ENCODE results near the gene ATXN1. TPM values are rescaled to one million over a fixed set of nuclear protein-coding genes. Genes with fewer than 3 reads are reported as not detected.

The ATXN1 gene
- polyA plus RNA-seq, 4 donors: 4.6 to 16.5 (median 5.9) TPM

DNA sequence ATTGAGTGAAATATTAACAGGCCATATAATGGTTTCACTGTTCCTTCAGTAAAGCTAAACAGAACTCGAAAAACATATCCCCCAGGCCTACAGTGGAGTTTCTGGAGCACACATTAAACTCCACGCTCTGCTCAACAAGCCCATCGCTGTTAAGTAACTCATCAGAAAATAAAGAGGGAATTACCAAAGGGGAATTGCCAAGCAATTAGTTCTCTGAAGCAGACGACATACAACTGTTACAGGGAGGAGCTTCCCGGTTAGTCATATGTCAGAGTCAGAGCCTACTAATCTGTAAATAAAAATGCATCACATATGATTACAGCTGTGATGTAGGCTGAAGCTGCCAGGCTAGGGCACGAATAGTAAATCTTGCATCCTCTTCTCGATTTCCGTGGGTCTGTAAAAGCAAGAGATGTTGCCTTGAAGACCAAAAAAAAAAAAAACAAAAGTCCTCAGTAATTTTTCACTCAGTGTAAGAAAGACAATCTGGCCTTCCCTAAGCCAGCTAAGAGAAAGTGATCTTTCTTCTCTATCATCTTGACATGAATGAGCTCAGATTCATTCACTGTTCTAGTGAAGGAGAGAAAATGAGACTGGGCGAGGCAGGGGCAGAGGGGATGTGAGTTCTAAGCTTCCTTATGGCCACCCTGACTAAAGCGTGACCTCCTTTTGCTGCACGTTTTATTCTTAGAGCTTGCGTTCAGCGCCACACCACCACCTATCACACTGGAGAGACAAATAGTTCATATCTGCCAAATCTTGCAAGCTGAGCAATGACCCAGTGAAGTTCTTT is 13.8 kb downstream of the ATXN1 start:
- peak; percentile 73 to 77 for DNase-seq

DNA sequence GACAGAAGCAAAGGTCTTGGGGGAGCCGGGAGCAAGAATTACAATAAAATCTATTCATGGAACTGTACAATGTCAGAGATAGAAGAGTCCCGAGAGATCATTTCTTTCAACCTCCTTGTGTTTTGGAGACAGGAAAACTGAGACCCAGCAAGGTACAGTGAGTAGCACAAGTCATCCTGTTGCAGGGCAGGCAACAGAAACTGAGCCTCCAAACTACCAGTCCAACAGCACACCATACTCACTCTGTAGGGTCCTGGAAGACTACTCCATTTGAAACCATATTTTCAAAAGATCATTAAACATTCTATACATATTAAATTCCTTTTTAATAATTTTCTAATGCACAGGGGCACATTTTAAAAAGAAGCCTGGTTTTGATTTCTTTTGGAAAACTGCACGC is 14.4 kb downstream of the ATXN1 start:
- WGBS, 3 donors: 36 to 59% (median 47%) methylated on average over 3 of the region's 3 CpGs
- Histone ChIP-seq H3K9me3 (ENCODE audit: control insufficient read depth in 2 of 2, insufficient read depth in 1 of 2, low read depth in 1 of 2, low read length in 1 of 2) (no peaks in the 10 kb centered on the region), H3K4me3 (ENCODE audit: low read depth in 1 of 3, low read length in 3 of 3) (no peak overlapping the region), H3K27me3 (ENCODE audit: control insufficient read depth in 3 of 3, insufficient read depth in 3 of 3, low read length in 3 of 3) (no peaks in the 10 kb centered on the region), H3K4me1 (ENCODE audit: control insufficient read depth in 3 of 3, insufficient read depth in 2 of 3, low read depth in 1 of 3, low read length in 2 of 3) (peaks cover 3 to 40% (median 18%) of the 10 kb centered on the region in 3 donors), H3K27ac (ENCODE audit: low read depth in 1 of 3, low read length in 2 of 3) (peak overlapping the region in 1 of 3 donors; percentile 88), H3K36me3 (ENCODE audit: control insufficient read depth in 3 of 3, insufficient read depth in 2 of 3, low read depth in 1 of 3, low read length in 3 of 3) (peaks cover 0 to 20% (median 0%) of the 10 kb centered on the region in 3 donors)
- FAIRE-seq: no peak
- DNase-seq: no peak

More for the DNA sequence above, 13.8 kb downstream of the ATXN1 start:
- no peaks in the 10 kb centered on the region for H3K9me3 ChIP-seq (ENCODE audit: control insufficient read depth in 2 of 2, insufficient read depth in 1 of 2, low read depth in 1 of 2, low read length in 1 of 2)
- peaks cover 5 to 45% (median 20%) of the 10 kb centered on the region in 3 donors for H3K4me1 ChIP-seq (ENCODE audit: control insufficient read depth in 3 of 3, insufficient read depth in 2 of 3, low read depth in 1 of 3, low read length in 2 of 3)
- 21 to 39% (median 27%) methylated on average over 13 of the region's 13 CpGs for WGBS, 3 donors
- FAIRE-seq: no peak
- no peaks in the 10 kb centered on the region for H3K27me3 ChIP-seq (ENCODE audit: control insufficient read depth in 3 of 3, insufficient read depth in 3 of 3, low read length in 3 of 3)
- H3K4me3 ChIP-seq (ENCODE audit: low read depth in 1 of 3, low read length in 3 of 3): no peak overlapping the region
- peaks cover 0 to 17% (median 0%) of the 10 kb centered on the region in 3 donors for H3K36me3 ChIP-seq (ENCODE audit: control insufficient read depth in 3 of 3, insufficient read depth in 2 of 3, low read depth in 1 of 3, low read length in 3 of 3)
- H3K27ac ChIP-seq (ENCODE audit: low read depth in 1 of 3, low read length in 2 of 3): peak overlapping the region in 2 of 3 donors; percentile 71 to 88

DNA sequence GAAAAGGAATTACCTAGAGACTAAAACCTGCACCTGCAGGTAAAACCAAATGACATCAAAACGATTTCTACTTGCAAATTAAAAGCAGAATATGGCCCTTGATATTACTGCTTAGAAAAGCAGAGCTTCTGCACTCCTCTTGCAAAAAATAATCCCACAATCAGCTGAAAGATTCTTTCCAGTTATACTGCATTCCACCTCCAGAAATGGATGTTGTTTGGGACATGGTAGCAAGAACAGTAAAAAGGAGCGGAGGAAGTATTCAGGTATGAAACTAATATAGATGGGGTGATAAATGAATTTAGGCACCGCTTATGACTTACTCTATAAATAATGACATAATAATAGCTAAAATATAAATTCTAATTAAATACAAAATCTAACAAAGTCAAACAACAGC is 14.9 kb downstream of the ATXN1 start:
- FAIRE-seq: no peak
- H3K4me1 ChIP-seq (ENCODE audit: control insufficient read depth in 3 of 3, insufficient read depth in 2 of 3, low read depth in 1 of 3, low read length in 2 of 3): peaks cover 3 to 38% (median 15%) of the 10 kb centered on the region in 3 donors
- no peak for DNase-seq
- 61 to 68% (median 67%) methylated on average over 3 of the region's 3 CpGs for WGBS, 3 donors
- H3K27me3 ChIP-seq (ENCODE audit: control insufficient read depth in 3 of 3, insufficient read depth in 3 of 3, low read length in 3 of 3): no peaks in the 10 kb centered on the region
- no peak overlapping the region for H3K4me3 ChIP-seq (ENCODE audit: low read depth in 1 of 3, low read length in 3 of 3)
- peak overlapping the region in 1 of 3 donors; percentile 88 for H3K27ac ChIP-seq (ENCODE audit: low read depth in 1 of 3, low read length in 2 of 3)
- H3K36me3 ChIP-seq (ENCODE audit: control insufficient read depth in 3 of 3, insufficient read depth in 2 of 3, low read depth in 1 of 3, low read length in 3 of 3): peaks cover 0 to 20% (median 1%) of the 10 kb centered on the region in 3 donors
- no peaks in the 10 kb centered on the region for H3K9me3 ChIP-seq (ENCODE audit: control insufficient read depth in 2 of 2, insufficient read depth in 1 of 2, low read depth in 1 of 2, low read length in 1 of 2)

DNA sequence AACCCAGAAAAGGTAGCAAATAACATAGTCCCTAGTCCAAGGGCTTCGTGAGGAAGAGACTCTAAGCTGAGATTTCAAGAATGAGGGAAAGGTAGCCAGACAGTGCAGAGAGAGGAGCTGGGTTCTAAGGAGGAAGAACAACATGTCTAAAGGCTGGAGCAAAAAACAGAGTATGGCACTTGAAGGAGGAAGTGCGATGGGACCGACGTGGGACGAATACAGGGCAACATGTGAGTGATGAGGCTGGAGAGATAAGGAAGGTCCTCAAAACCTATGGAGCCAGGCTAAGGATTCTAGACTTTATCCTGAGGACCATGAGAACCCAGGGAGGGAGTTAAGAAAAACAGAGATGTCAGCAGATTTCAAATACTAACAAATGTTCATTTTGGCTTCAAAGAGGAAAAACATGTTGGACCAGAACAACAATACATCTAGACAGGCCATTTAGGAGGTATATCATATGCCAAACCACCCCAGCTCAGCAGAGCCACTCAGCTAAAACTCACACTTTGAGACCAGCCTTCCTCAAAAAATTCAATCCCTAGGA is 17.5 kb downstream of the ATXN1 start:
- H3K27ac ChIP-seq (ENCODE audit: low read depth in 1 of 3, low read length in 2 of 3): no peak overlapping the region
- peaks cover 3 to 35% (median 11%) of the 10 kb centered on the region in 3 donors for H3K4me1 ChIP-seq (ENCODE audit: control insufficient read depth in 3 of 3, insufficient read depth in 2 of 3, low read depth in 1 of 3, low read length in 2 of 3)
- no peak for FAIRE-seq
- H3K9me3 ChIP-seq (ENCODE audit: control insufficient read depth in 2 of 2, insufficient read depth in 1 of 2, low read depth in 1 of 2, low read length in 1 of 2): no peaks in the 10 kb centered on the region
- H3K36me3 ChIP-seq (ENCODE audit: control insufficient read depth in 3 of 3, insufficient read depth in 2 of 3, low read depth in 1 of 3, low read length in 3 of 3): peaks cover 0 to 18% (median 1%) of the 10 kb centered on the region in 3 donors
- no peak for DNase-seq
- no peaks in the 10 kb centered on the region for H3K27me3 ChIP-seq (ENCODE audit: control insufficient read depth in 3 of 3, insufficient read depth in 3 of 3, low read length in 3 of 3)
- H3K4me3 ChIP-seq (ENCODE audit: low read depth in 1 of 3, low read length in 3 of 3): no peak overlapping the region
- WGBS, 3 donors: 85 to 93% (median 86%) methylated on average over 5 of the region's 5 CpGs

DNA sequence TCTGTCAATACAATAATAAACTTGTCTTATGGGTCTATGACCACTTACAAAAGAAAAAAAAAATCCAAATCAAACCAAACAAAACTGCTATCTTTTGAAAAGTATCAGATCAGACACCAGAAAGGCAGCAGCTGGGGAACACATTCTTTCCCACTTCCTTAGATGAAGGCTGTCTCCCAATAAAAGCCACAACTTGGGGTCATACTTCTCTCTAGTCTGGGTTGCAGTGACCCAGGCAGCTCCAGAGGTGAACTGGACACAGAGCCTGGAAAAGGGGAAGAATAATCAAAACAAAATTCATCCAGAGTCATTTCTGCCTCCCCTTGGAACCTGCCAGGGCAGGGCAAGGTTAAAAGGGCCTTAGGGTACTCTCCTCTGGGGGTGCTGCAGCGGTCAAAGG is 19.1 kb downstream of the ATXN1 start:
- WGBS, 3 donors: 94 to 100% (median 97%) methylated on average over 1 of the region's 1 CpG
- H3K4me1 ChIP-seq (ENCODE audit: control insufficient read depth in 3 of 3, insufficient read depth in 2 of 3, low read depth in 1 of 3, low read length in 2 of 3): peaks cover 0 to 23% (median 7%) of the 10 kb centered on the region in 3 donors

DNA sequence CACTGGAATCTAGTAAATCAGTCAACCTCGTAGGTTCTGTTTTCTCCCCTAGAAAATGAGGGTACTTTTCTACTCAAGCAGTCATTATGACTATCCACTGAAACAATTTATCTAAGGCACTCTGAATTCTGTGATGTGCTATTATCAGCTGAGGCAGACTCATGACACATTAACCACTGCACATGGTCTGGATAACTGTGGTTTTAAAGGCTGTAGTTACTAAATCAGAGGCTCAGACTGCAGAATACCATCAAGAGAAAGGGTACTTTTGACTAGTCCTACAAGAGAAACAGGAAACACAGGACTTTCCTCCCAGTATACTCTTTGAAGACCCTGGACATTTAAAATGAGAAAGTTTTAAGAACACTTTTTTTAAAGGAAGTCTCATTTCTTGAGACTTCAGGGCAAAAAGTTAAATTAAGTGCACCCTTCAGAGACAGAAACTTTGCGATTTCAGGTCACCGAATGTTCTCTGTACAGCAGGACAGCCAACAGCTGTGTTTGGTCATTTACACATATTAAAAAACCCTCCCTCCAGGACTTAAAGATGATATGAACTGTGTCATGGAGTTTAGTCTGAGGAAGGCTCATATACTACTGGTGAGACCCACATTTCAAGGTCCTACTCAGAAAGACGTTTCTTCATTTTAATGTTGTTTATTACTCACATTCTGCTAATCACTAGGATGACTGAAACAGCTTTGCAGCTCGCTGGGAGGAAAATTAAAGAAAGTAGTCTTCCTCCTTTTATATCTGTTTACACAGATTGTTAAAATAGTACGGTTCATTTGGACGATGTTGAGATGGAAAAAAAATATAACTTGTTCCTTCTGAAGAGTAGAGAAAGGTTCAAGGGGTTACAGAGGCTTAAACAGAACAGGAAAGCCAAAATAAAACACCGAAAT is 19.9 kb downstream of the ATXN1 start:
- peaks cover 0 to 16% (median 7%) of the 10 kb centered on the region in 3 donors for H3K4me1 ChIP-seq (ENCODE audit: control insufficient read depth in 3 of 3, insufficient read depth in 2 of 3, low read depth in 1 of 3, low read length in 2 of 3)
- DNase-seq: no peak
- H3K27ac ChIP-seq (ENCODE audit: low read depth in 1 of 3, low read length in 2 of 3): peak overlapping the region in 1 of 3 donors; percentile 24
- 56 to 71% (median 64%) methylated on average over 8 of the region's 8 CpGs for WGBS, 3 donors
- no peak overlapping the region for H3K4me3 ChIP-seq (ENCODE audit: low read depth in 1 of 3, low read length in 3 of 3)
- H3K27me3 ChIP-seq (ENCODE audit: control insufficient read depth in 3 of 3, insufficient read depth in 3 of 3, low read length in 3 of 3): no peaks in the 10 kb centered on the region
- H3K36me3 ChIP-seq (ENCODE audit: control insufficient read depth in 3 of 3, insufficient read depth in 2 of 3, low read depth in 1 of 3, low read length in 3 of 3): peaks cover 0 to 18% (median 3%) of the 10 kb centered on the region in 3 donors
- no peak for FAIRE-seq
- no peaks in the 10 kb centered on the region for H3K9me3 ChIP-seq (ENCODE audit: control insufficient read depth in 2 of 2, insufficient read depth in 1 of 2, low read depth in 1 of 2, low read length in 1 of 2)

More for the DNA sequence above, 19.1 kb downstream of the ATXN1 start:
- Histone ChIP-seq H3K4me3 (ENCODE audit: low read depth in 1 of 3, low read length in 3 of 3) (no peak overlapping the region), H3K36me3 (ENCODE audit: control insufficient read depth in 3 of 3, insufficient read depth in 2 of 3, low read depth in 1 of 3, low read length in 3 of 3) (peaks cover 0 to 18% (median 3%) of the 10 kb centered on the region in 3 donors), H3K27ac (ENCODE audit: low read depth in 1 of 3, low read length in 2 of 3) (no peak overlapping the region), H3K27me3 (ENCODE audit: control insufficient read depth in 3 of 3, insufficient read depth in 3 of 3, low read length in 3 of 3) (no peaks in the 10 kb centered on the region), H3K9me3 (ENCODE audit: control insufficient read depth in 2 of 2, insufficient read depth in 1 of 2, low read depth in 1 of 2, low read length in 1 of 2) (no peaks in the 10 kb centered on the region)
- no peak for DNase-seq
- FAIRE-seq: no peak

DNA sequence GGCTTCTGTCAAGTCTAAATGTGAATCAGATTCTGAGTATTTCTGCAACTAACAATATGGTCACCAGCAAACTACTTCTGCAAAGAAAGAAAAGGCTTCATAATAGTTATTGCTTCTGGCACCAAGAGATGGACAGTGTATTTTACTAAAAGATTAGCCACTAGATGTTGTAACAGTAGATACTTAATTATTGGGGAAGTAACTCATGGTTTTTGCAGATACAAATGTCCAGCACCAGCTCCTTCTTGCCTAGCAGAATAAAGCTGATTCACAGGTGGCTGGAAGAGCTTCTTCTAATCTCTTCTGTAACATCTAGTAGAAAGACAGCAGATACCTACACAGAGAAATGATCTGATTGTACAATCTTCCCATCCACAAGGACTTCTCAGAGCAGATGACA is 21.2 kb downstream of the ATXN1 start:
- DNase-seq (no peak), FAIRE-seq (no peak)
- Histone ChIP-seq H3K36me3 (ENCODE audit: control insufficient read depth in 3 of 3, insufficient read depth in 2 of 3, low read depth in 1 of 3, low read length in 3 of 3) (peaks cover 0 to 18% (median 3%) of the 10 kb centered on the region in 3 donors), H3K4me1 (ENCODE audit: control insufficient read depth in 3 of 3, insufficient read depth in 2 of 3, low read depth in 1 of 3, low read length in 2 of 3) (peaks cover 0 to 12% (median 7%) of the 10 kb centered on the region in 3 donors), H3K27ac (ENCODE audit: low read depth in 1 of 3, low read length in 2 of 3) (no peak overlapping the region), H3K27me3 (ENCODE audit: control insufficient read depth in 3 of 3, insufficient read depth in 3 of 3, low read length in 3 of 3) (no peaks in the 10 kb centered on the region), H3K9me3 (ENCODE audit: control insufficient read depth in 2 of 2, insufficient read depth in 1 of 2, low read depth in 1 of 2, low read length in 1 of 2) (no peaks in the 10 kb centered on the region), H3K4me3 (ENCODE audit: low read depth in 1 of 3, low read length in 3 of 3) (no peak overlapping the region)

DNA sequence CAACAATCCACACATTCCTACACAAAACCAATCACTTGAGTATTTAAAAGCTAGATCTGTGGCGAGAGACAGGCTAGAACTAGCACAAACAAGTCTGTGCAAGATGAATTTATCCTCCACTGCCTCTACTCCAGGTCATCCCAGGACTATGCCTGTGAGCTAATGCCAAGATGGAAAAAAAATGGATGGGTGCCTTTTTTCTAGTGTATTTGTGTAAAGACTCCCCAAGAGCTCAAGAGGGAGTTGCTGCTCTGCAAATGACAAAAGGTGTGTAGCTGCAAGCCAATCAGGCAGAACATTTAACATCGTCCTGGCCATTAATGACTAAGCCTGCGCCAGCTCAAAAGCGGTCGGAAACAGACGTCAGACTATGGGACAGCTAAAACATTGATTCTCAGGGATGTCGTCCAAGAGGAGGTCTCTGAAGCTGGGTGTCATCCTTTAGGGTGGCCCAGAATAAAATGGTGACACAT is 21.9 kb downstream of the ATXN1 start:
- peaks cover 0 to 18% (median 3%) of the 10 kb centered on the region in 3 donors for H3K36me3 ChIP-seq (ENCODE audit: control insufficient read depth in 3 of 3, insufficient read depth in 2 of 3, low read depth in 1 of 3, low read length in 3 of 3)
- H3K4me1 ChIP-seq (ENCODE audit: control insufficient read depth in 3 of 3, insufficient read depth in 2 of 3, low read depth in 1 of 3, low read length in 2 of 3): peaks cover 0 to 10% (median 7%) of the 10 kb centered on the region in 3 donors
- FAIRE-seq: no peak
- DNase-seq: no peak
- no peak overlapping the region for H3K4me3 ChIP-seq (ENCODE audit: low read depth in 1 of 3, low read length in 3 of 3)
- no peaks in the 10 kb centered on the region for H3K27me3 ChIP-seq (ENCODE audit: control insufficient read depth in 3 of 3, insufficient read depth in 3 of 3, low read length in 3 of 3)
- H3K9me3 ChIP-seq (ENCODE audit: control insufficient read depth in 2 of 2, insufficient read depth in 1 of 2, low read depth in 1 of 2, low read length in 1 of 2): no peaks in the 10 kb centered on the region
- 80 to 89% (median 88%) methylated on average over 7 of the region's 7 CpGs for WGBS, 3 donors
- no peak overlapping the region for H3K27ac ChIP-seq (ENCODE audit: low read depth in 1 of 3, low read length in 2 of 3)

Measured in small intestine (tissue), 7 donors.